DOHH2 (cell line): ENCODE results near the gene PDE10A.

Experiments used
- H3F3A ChIP-seq: fragments of 200-600 bp; sonication (generic), shearing (Covaris generic); 2 replicates; pipeline ENCODE4 v1.6.0; 2016; ENCODE audit warnings: antibody characterized with exemption, mild to moderate bottlenecking; ENCODE audit not compliant: control insufficient read depth, insufficient read depth
- H3K27ac ChIP-seq: fragments of 200-600 bp; sonication (generic); 2 replicates; pipeline ENCODE4 v1.5.1; 2014; ENCODE audit warnings: low read depth, mild to moderate bottlenecking, low read length, moderate library complexity
- H3K27me3 ChIP-seq: fragments of 200-600 bp; sonication (generic); 2 replicates; pipeline ENCODE4 v1.6.1; 2014; ENCODE audit warnings: mild to moderate bottlenecking, low read length, mixed read lengths; ENCODE audit not compliant: control insufficient read depth
- H3K36me3 ChIP-seq: fragments of 200-600 bp; sonication (generic); 2 replicates; pipeline ENCODE4 v1.6.1; 2014; ENCODE audit warnings: mild to moderate bottlenecking, low read length, moderate library complexity, mixed read lengths; ENCODE audit not compliant: control insufficient read depth
- H3K4me1 ChIP-seq: fragments of 200-600 bp; sonication (generic); 2 replicates; pipeline ENCODE4 v1.6.1; 2014; ENCODE audit warnings: mild to moderate bottlenecking, low read length, mixed read lengths; ENCODE audit not compliant: control insufficient read depth
- H3K4me2 ChIP-seq: fragments of 200-600 bp; sonication (generic); 2 replicates; pipeline ENCODE4 v1.6.0; 2014; ENCODE audit warnings: mild to moderate bottlenecking, low read length, moderate library complexity
- H3K4me3 ChIP-seq: fragments of 200-600 bp; sonication (generic); 2 replicates; pipeline ENCODE4 v1.5.1; 2014; ENCODE audit warnings: mild to moderate bottlenecking, low read length, mixed read lengths
- H3K79me2 ChIP-seq: fragments of 200-600 bp; sonication (generic); 2 replicates; pipeline ENCODE4 v1.6.1; 2014; ENCODE audit warnings: mild to moderate bottlenecking, low read length, mixed read lengths; ENCODE audit not compliant: control insufficient read depth
- H3K9me2 ChIP-seq: fragments of 200-600 bp; sonication (generic); replicated peaks from 2 replicates; pipeline ENCODE4 v1.6.1; 2014; ENCODE audit warnings: mild to moderate bottlenecking, low read length, mixed read lengths; ENCODE audit not compliant: control insufficient read depth
- H3K9me3 ChIP-seq: fragments of 200-600 bp; sonication (generic); 2 replicates; pipeline ENCODE4 v1.6.1; 2014; ENCODE audit warnings: antibody characterized with exemption, low read length, mixed read lengths; ENCODE audit not compliant: control insufficient read depth, insufficient read depth
- H4K20me1 ChIP-seq: fragments of 200-600 bp; sonication (generic); 2 replicates; pipeline ENCODE4 v1.6.0; 2014; ENCODE audit warnings: low read depth, mild to moderate bottlenecking, antibody characterized with exemption, low read length, moderate library complexity; ENCODE audit not compliant: control insufficient read depth, insufficient read depth
- EZH2phosphoT487 ChIP-seq: fragments of 200-600 bp; sonication (generic); IDR thresholded peaks from 2 replicates; pipeline ENCODE4 v1.6.1; 2017; ENCODE audit warnings: borderline replicate concordance, mild to moderate bottlenecking, antibody characterized with exemption, low read length, moderate library complexity, mixed read lengths
- TF ChIP-seq, protein P1 (sequence below): fragments of 200-600 bp; sonication (generic); IDR thresholded peaks from one replicate; pipeline ENCODE4 v1.5.1; 2014; ENCODE audit warnings: antibody characterized with exemption, mild to moderate bottlenecking, low read depth, low read length; ENCODE audit not compliant: poor library complexity, severe bottlenecking

The PDE10A gene

DNA sequence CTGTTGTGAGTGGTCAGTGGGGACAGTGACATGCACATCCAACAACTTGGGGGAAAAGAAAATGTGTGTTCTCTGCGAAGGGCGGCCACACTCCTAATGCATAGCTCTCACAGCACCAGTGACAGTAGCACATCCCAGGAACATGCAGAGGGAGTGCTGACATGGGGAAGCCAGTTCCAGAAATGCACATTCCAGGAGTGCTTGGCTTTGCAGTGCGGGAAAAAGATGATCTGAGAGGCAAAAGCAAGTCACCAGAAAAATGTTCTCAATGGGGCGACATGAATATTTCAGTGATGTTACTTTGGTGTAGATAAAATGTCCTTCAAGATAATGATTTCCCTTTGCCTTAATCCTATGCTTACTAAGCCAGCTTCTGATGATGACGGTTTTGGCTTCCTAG, 42.9 kb upstream of the PDE10A start:
- Histone ChIP-seq H3K27me3 (no peaks in the 10 kb centered on the region), H3K9me2 (no peaks in the 10 kb centered on the region), H3K4me1 (no peaks in the 10 kb centered on the region), H3K4me3 (no peak overlapping the region), H3K9me3 (no peaks in the 10 kb centered on the region), H3K79me2 (no peaks in the 10 kb centered on the region), H3K4me2 (no peak overlapping the region), H4K20me1 (no peaks in the 10 kb centered on the region), H3K36me3 (no peaks in the 10 kb centered on the region), H3K27ac (no peak overlapping the region), H3F3A (no peaks in the 10 kb centered on the region)
- TF ChIP-seq, protein P1, sequence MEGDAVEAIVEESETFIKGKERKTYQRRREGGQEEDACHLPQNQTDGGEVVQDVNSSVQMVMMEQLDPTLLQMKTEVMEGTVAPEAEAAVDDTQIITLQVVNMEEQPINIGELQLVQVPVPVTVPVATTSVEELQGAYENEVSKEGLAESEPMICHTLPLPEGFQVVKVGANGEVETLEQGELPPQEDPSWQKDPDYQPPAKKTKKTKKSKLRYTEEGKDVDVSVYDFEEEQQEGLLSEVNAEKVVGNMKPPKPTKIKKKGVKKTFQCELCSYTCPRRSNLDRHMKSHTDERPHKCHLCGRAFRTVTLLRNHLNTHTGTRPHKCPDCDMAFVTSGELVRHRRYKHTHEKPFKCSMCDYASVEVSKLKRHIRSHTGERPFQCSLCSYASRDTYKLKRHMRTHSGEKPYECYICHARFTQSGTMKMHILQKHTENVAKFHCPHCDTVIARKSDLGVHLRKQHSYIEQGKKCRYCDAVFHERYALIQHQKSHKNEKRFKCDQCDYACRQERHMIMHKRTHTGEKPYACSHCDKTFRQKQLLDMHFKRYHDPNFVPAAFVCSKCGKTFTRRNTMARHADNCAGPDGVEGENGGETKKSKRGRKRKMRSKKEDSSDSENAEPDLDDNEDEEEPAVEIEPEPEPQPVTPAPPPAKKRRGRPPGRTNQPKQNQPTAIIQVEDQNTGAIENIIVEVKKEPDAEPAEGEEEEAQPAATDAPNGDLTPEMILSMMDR: no peak
- TF ChIP-seq EZH2phosphoT487: no peak

DNA sequence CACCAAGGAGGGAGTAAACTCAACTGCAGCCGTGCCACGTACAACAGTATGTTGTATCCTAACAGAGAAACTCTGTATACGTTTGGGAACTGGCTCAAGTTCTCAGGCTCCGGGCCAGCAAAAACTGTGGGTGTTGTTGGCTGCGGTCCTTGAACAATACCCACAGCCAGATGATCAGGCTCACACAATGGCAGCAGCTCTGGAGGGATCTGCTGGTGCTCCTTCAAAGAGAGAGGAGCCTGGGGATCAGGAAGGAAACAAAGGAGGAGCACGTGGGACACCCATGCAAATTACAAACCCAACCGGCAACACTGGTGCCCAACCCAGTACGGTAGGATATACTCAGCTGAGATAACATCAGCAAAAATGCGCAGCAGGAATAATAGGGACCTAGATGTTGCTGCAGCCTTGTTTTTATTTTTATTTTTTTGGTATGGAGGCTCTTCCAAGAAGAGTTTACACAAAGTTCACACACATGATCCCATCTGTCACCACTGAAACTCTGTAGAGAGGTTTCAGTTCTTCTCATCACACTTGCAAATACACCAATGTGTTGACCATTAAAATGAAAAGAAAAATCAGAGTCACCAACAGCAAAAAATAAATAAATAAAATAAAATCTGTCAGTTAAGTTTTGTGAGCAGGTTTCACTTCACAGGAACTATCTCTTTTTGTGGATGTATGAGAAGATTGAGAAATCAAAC, 41.2 kb upstream of the PDE10A start:
- no peaks in the 10 kb centered on the region for H3F3A ChIP-seq
- H3K27me3 ChIP-seq: no peaks in the 10 kb centered on the region
- TF ChIP-seq, protein P1: no peak
- TF ChIP-seq EZH2phosphoT487: no peak
- no peaks in the 10 kb centered on the region for H3K36me3 ChIP-seq
- no peaks in the 10 kb centered on the region for H4K20me1 ChIP-seq
- no peaks in the 10 kb centered on the region for H3K4me1 ChIP-seq
- no peak overlapping the region for H3K4me3 ChIP-seq
- no peak overlapping the region for H3K27ac ChIP-seq
- no peaks in the 10 kb centered on the region for H3K9me3 ChIP-seq
- no peaks in the 10 kb centered on the region for H3K9me2 ChIP-seq
- H3K79me2 ChIP-seq: no peaks in the 10 kb centered on the region
- no peak overlapping the region for H3K4me2 ChIP-seq

DNA sequence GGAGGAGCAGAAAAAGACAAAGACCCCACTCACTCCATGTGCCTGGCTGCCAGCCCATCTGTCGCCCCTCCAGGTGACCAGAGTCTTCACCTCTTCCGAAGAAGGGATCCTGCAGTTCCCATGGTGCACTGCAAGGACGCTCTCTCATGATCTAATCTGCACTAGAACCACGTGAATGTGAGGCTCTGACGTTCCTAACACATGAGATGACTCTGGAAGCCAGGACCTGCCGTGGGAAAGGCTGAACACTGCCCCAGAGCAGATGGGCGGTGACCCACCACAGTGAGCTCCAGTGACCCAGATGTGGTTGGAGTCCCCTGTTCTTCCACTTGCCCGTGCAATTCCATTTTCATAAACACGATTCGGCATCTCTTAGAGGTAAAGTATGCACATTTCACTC, 39.6 kb upstream of the PDE10A start:
- no peaks in the 10 kb centered on the region for H3K4me1 ChIP-seq
- H3K4me2 ChIP-seq: no peak overlapping the region
- H3F3A ChIP-seq: no peaks in the 10 kb centered on the region
- H3K9me3 ChIP-seq: no peaks in the 10 kb centered on the region
- no peaks in the 10 kb centered on the region for H4K20me1 ChIP-seq
- no peak overlapping the region for H3K4me3 ChIP-seq
- no peak overlapping the region for H3K27ac ChIP-seq
- TF ChIP-seq, protein P1: no peak
- TF ChIP-seq EZH2phosphoT487: no peak
- no peaks in the 10 kb centered on the region for H3K27me3 ChIP-seq
- no peaks in the 10 kb centered on the region for H3K36me3 ChIP-seq
- no peaks in the 10 kb centered on the region for H3K9me2 ChIP-seq
- H3K79me2 ChIP-seq: no peaks in the 10 kb centered on the region
